H9 (cell line): ENCODE results near the gene LASP1NB.
"Not testable (repeated sequence)": the region's sequence is repeated elsewhere in the genome, so short reads cannot be mapped to it uniquely, and the experiment has no call there.

Source experiments
- DNase-seq: peaks from one replicate; pipeline ENCODE4 v3.0.0-alpha.2; 2017
- H2AFZ ChIP-seq: one replicate; pipeline ENCODE4 v1.6.1; 2013; ENCODE audit warnings: mild to moderate bottlenecking, low read length, control low read depth, moderate library complexity
- H2AK5ac ChIP-seq: 2 replicates; pipeline ENCODE4 v1.6.1; 2013; ENCODE audit warnings: low read length, control low read depth, mixed read lengths; ENCODE audit not compliant: insufficient read length
- H2BK120ac ChIP-seq: one replicate; pipeline ENCODE4 v1.6.1; 2013; ENCODE audit warnings: low read depth, mild to moderate bottlenecking, low read length, control low read depth, inconsistent platforms; ENCODE audit not compliant: poor library complexity, severe bottlenecking
- H2BK12ac ChIP-seq: 2 replicates; pipeline ENCODE4 v1.6.1; 2013; ENCODE audit warnings: low read length, control low read depth, mixed read lengths, low read depth; ENCODE audit not compliant: insufficient read length
- H2BK15ac ChIP-seq: 2 replicates; pipeline ENCODE4 v1.6.1; 2013; ENCODE audit warnings: low read depth, low read length, control low read depth
- H2BK20ac ChIP-seq: one replicate; pipeline ENCODE4 v1.6.1; 2013; ENCODE audit warnings: low read depth, mild to moderate bottlenecking, low read length, control low read depth, inconsistent platforms; ENCODE audit not compliant: poor library complexity, severe bottlenecking
- H2BK5ac ChIP-seq: 2 replicates; pipeline ENCODE4 v1.6.1; 2013; ENCODE audit warnings: low read length, control low read depth, mixed read lengths; ENCODE audit not compliant: insufficient read length
- H3K14ac ChIP-seq: 2 replicates; pipeline ENCODE4 v1.6.1; 2013; ENCODE audit warnings: low read length, control low read depth; ENCODE audit not compliant: insufficient read depth
- H3K18ac ChIP-seq: 2 replicates; pipeline ENCODE4 v1.6.1; 2013; ENCODE audit warnings: low read depth, mild to moderate bottlenecking, mixed read lengths, low read length, control low read depth; ENCODE audit not compliant: insufficient read length
- H3K23ac ChIP-seq: 2 replicates; pipeline ENCODE4 v1.6.1; 2013; ENCODE audit warnings: low read length, control low read depth, mixed read lengths, low read depth; ENCODE audit not compliant: insufficient read length
- H3K23me2 ChIP-seq: 2 replicates; pipeline ENCODE4 v1.6.1; 2013; ENCODE audit warnings: low read depth, mild to moderate bottlenecking, mixed read lengths, low read length, control low read depth; ENCODE audit not compliant: insufficient read length, poor library complexity, severe bottlenecking
- H3K27ac ChIP-seq: 2 replicates; pipeline ENCODE4 v1.5.1; 2013; ENCODE audit warnings: low read length, control low read depth, mixed read lengths, low read depth; ENCODE audit not compliant: insufficient read length
- H3K27me3 ChIP-seq: 2 replicates; pipeline ENCODE4 v1.6.1; 2013; ENCODE audit warnings: low read length, control low read depth, inconsistent platforms; ENCODE audit not compliant: insufficient read depth
- H3K4ac ChIP-seq: 2 replicates; pipeline ENCODE4 v1.6.1; 2013; ENCODE audit warnings: low read depth, mild to moderate bottlenecking, control low read depth, inconsistent platforms, low read length, moderate library complexity
- H3K4me1 ChIP-seq: 2 replicates; pipeline ENCODE4 v1.6.1; 2013; ENCODE audit warnings: low read length, control low read depth, inconsistent platforms; ENCODE audit not compliant: insufficient read depth
- H3K4me2 ChIP-seq: 2 replicates; pipeline ENCODE4 v1.6.1; 2013; ENCODE audit warnings: low read length, control low read depth, mixed read lengths; ENCODE audit not compliant: insufficient read length, insufficient read depth
- H3K56ac ChIP-seq: 2 replicates; pipeline ENCODE4 v1.6.1; 2013; ENCODE audit warnings: low read depth, mild to moderate bottlenecking, mixed read lengths, low read length, control low read depth; ENCODE audit not compliant: insufficient read length
- H3K79me1 ChIP-seq: 2 replicates; pipeline ENCODE4 v1.6.1; 2013; ENCODE audit warnings: low read depth, mild to moderate bottlenecking, moderate library complexity, low read length, control low read depth, inconsistent platforms; ENCODE audit not compliant: insufficient read depth, poor library complexity, severe bottlenecking
- H3K79me2 ChIP-seq: 2 replicates; pipeline ENCODE4 v1.6.1; 2013; ENCODE audit warnings: low read length, control low read depth, inconsistent platforms; ENCODE audit not compliant: insufficient read depth
- H3K9ac ChIP-seq: 2 replicates; pipeline ENCODE4 v1.6.1; 2013; ENCODE audit warnings: low read length, control low read depth, mixed read lengths; ENCODE audit not compliant: insufficient read length; ENCODE audit errors: extremely low read depth
- H3K9me3 ChIP-seq: one replicate; pipeline ENCODE4 v1.6.1; 2013; ENCODE audit warnings: low read depth, low read length, inconsistent platforms; ENCODE audit not compliant: control insufficient read depth
- H3T11ph ChIP-seq: one replicate; pipeline ENCODE4 v1.6.1; 2013; ENCODE audit warnings: mild to moderate bottlenecking, low read length, control low read depth, inconsistent platforms
- H4K20me1 ChIP-seq: one replicate; pipeline ENCODE4 v1.6.1; 2013; ENCODE audit not compliant: control insufficient read depth, insufficient read length, insufficient read depth
- H4K5ac ChIP-seq: 2 replicates; pipeline ENCODE4 v1.6.1; 2013; ENCODE audit warnings: low read depth, mild to moderate bottlenecking, mixed read lengths, low read length, control low read depth; ENCODE audit not compliant: insufficient read length
- H4K8ac ChIP-seq: replicated peaks from 2 replicates; pipeline ENCODE4 v1.6.1; 2013; ENCODE audit warnings: low read length, control low read depth, mixed read lengths, low read depth; ENCODE audit not compliant: insufficient read length
- H4K91ac ChIP-seq: 2 replicates; pipeline ENCODE4 v1.6.1; 2013; ENCODE audit warnings: low read depth, mild to moderate bottlenecking, moderate library complexity, mixed read lengths, low read length, control low read depth; ENCODE audit not compliant: insufficient read length
- H3K27ac Mint-ChIP-seq, 3 experiments: 2 replicates in 2 of 3; 3 replicates in 1 of 3; pipeline ENCODE4 v1.8.0; 2020 to 2021; ENCODE audit warnings: mixed read lengths in 3 of 3, mild to moderate bottlenecking in 1 of 3, moderate library complexity in 1 of 3
- H3K27me3 Mint-ChIP-seq: 2 replicates; pipeline ENCODE4 v1.8.0; 2021; ENCODE audit warnings: low read depth, mild to moderate bottlenecking, moderate library complexity, mixed read lengths
- H3K36me3 Mint-ChIP-seq, 3 experiments: 2 replicates in 2 of 3; 3 replicates in 1 of 3; pipeline ENCODE4 v1.8.0; 2020 to 2021; ENCODE audit warnings: low read depth in 3 of 3, mixed read lengths in 3 of 3; ENCODE audit not compliant: insufficient read depth in 1 of 3
- H3K4me1 Mint-ChIP-seq, 2 experiments: 2 replicates each; pipeline ENCODE4 v1.8.0; 2020; ENCODE audit warnings: mixed read lengths in 2 of 2
- H3K4me3 Mint-ChIP-seq, 2 experiments: 2 replicates in 1 of 2; 3 replicates in 1 of 2; pipeline ENCODE4 v1.8.0; 2020 to 2021; ENCODE audit warnings: mild to moderate bottlenecking in 2 of 2, mixed read lengths in 2 of 2, moderate library complexity in 1 of 2
- H3K9me3 Mint-ChIP-seq, 2 experiments: 2 replicates in 1 of 2; 3 replicates in 1 of 2; pipeline ENCODE4 v1.8.0; 2020; ENCODE audit warnings: mild to moderate bottlenecking in 2 of 2, mixed read lengths in 2 of 2, moderate library complexity in 1 of 2
- CTCF ChIP-seq: fragments of 200-600 bp; sonication (generic); conservative IDR thresholded peaks from 3 replicates; pipeline ENCODE4 v1.8.0; 2021; ENCODE audit warnings: antibody characterized with exemption, mild to moderate bottlenecking
- WGBS: extraction: QIAGEN DNeasy Blood & Tissue Kit; methylation state at CpG from one replicate; pipeline ENCODE4 v1.1.7; 2013; ENCODE audit warnings: missing lambda C conversion rate, low lambda C conversion rate, mixed read lengths; ENCODE audit not compliant: insufficient read length; ENCODE audit errors: extremely low coverage; 5-methylcytosine and 5-hydroxymethylcytosine counted together

The LASP1NB gene

GRCh38 chr17:38970804-38971203, 45.4 kb downstream of the LASP1NB start:
- H3K9me3 ChIP-seq: no peaks in the 10 kb centered on the region
- H3K23me2 ChIP-seq: no peaks in the 10 kb centered on the region
- H3K4ac ChIP-seq: no peak overlapping the region
- Mint-ChIP-seq H3K36me3 (0 out of 7 replicates have a peak, but pooled peaks cover 0 to 6% (median 0%) of the 10 kb centered on the region in 3 experiments), H3K4me1 (peaks cover 12 to 27% of the 10 kb centered on the region in 2 experiments), H3K9me3 (peaks cover 0 to 5% of the 10 kb centered on the region in 2 experiments; a peak in 1 of 5 replicates), H3K27me3 (no peaks in the 10 kb centered on the region), H3K4me3 (no peak overlapping the region), H3K27ac (no peak overlapping the region)
- no peaks in the 10 kb centered on the region for H3K79me2 ChIP-seq
- no peaks in the 10 kb centered on the region for H4K20me1 ChIP-seq
- DNase-seq: no peak
- no peak overlapping the region for H3K23ac ChIP-seq
- no peak overlapping the region for H3K14ac ChIP-seq
- no peak overlapping the region for H3K4me2 ChIP-seq
- H4K8ac ChIP-seq: no peak overlapping the region
- no peak overlapping the region for H3K56ac ChIP-seq
- no peak overlapping the region for H2BK15ac ChIP-seq
- H3K79me1 ChIP-seq: no peaks in the 10 kb centered on the region
- no peak overlapping the region for H4K5ac ChIP-seq
- no peak overlapping the region for H2BK20ac ChIP-seq
- H3K18ac ChIP-seq: no peak overlapping the region
- H3K27ac ChIP-seq: no peak overlapping the region
- no peak overlapping the region for H2BK5ac ChIP-seq
- no peak for TF ChIP-seq CTCF
- no peak overlapping the region for H2AFZ ChIP-seq
- no peaks in the 10 kb centered on the region for H3K4me1 ChIP-seq
- H2AK5ac ChIP-seq: no peak overlapping the region
- no peak overlapping the region for H3K9ac ChIP-seq
- no peaks in the 10 kb centered on the region for H3K27me3 ChIP-seq
- no peak overlapping the region for H3T11ph ChIP-seq
- no CpG with 5 or more reads among the region's 5 CpGs for WGBS
- no peak overlapping the region for H4K91ac ChIP-seq
- H2BK12ac ChIP-seq: no peak overlapping the region
- H2BK120ac ChIP-seq: no peak overlapping the region

GRCh38 chr17:38976187-38976551, 50.8 kb downstream of the LASP1NB start:
- H2AK5ac ChIP-seq, H3K18ac ChIP-seq, H3K4me3 Mint-ChIP-seq, DNase-seq, H3K27ac ChIP-seq, H3K27me3 ChIP-seq, H2BK20ac ChIP-seq, H2BK5ac ChIP-seq, H4K5ac ChIP-seq, H4K20me1 ChIP-seq, H4K91ac ChIP-seq, H3K4me1 Mint-ChIP-seq, H3K4ac ChIP-seq, H3K14ac ChIP-seq, H2BK120ac ChIP-seq, H2BK15ac ChIP-seq, H3K36me3 Mint-ChIP-seq, H3T11ph ChIP-seq, H3K4me2 ChIP-seq, H3K79me2 ChIP-seq, H4K8ac ChIP-seq, H3K23ac ChIP-seq, H3K4me1 ChIP-seq, H3K9ac ChIP-seq, H3K27ac Mint-ChIP-seq, H3K9me3 ChIP-seq, H3K9me3 Mint-ChIP-seq, H3K27me3 Mint-ChIP-seq, H2BK12ac ChIP-seq, H2AFZ ChIP-seq, H3K79me1 ChIP-seq, H3K23me2 ChIP-seq, H3K56ac ChIP-seq: not testable (repeated sequence)
- no CpG with 5 or more reads among the region's 6 CpGs for WGBS
